LNCAP (cell line): ENCODE data around the gene CCDC144A.

Experiments
- TF ChIP-seq, protein P1 (sequence below): fragments of 450-650 bp; IDR thresholded peaks from 2 replicates; pipeline ENCODE4 v1.5.1; 2017; ENCODE audit warnings: mild to moderate bottlenecking

The CCDC144A gene

GRCh38 chr17:16676676-16677268 is 13.3 kb upstream of the CCDC144A start:
- TF ChIP-seq, protein P1, sequence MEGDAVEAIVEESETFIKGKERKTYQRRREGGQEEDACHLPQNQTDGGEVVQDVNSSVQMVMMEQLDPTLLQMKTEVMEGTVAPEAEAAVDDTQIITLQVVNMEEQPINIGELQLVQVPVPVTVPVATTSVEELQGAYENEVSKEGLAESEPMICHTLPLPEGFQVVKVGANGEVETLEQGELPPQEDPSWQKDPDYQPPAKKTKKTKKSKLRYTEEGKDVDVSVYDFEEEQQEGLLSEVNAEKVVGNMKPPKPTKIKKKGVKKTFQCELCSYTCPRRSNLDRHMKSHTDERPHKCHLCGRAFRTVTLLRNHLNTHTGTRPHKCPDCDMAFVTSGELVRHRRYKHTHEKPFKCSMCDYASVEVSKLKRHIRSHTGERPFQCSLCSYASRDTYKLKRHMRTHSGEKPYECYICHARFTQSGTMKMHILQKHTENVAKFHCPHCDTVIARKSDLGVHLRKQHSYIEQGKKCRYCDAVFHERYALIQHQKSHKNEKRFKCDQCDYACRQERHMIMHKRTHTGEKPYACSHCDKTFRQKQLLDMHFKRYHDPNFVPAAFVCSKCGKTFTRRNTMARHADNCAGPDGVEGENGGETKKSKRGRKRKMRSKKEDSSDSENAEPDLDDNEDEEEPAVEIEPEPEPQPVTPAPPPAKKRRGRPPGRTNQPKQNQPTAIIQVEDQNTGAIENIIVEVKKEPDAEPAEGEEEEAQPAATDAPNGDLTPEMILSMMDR: no peak

DNA sequence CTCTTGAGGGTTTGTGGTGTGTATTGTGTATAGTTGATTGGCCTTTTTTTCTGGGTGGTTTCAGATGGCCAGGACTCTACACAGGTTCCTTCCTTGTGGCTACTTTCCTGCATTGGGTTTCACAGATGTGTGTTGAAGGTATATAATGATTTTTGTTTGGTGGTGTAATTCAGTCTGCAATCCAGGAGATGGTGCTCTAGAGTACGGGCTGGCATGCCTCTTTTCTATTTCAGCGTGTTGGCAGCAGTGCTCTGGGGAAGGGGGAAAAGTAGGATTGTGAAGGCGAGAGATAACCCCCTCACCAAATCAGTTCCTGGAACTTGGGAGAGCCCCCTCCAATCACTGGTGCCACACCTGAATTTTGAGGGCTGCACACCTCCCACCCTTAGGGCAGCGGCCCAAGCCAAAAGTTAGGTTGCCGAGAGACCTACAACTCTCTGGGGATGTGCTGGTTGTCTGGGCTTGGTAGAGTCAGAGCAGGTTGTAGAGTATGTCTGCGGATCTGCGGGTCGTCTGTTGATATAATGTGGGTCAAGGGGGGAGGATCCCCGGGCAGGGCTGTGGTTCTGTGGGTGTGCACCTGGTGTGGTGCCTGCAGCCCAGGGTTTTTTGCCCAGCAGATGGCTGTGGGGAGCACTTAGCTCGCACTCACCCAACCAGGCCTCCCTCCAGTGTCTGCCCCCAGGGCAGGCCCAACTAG is 61.3 kb downstream of the CCDC144A start:
- TF ChIP-seq, protein P1: peak; percentile 44; the same call in 1 of the 2 replicates

DNA sequence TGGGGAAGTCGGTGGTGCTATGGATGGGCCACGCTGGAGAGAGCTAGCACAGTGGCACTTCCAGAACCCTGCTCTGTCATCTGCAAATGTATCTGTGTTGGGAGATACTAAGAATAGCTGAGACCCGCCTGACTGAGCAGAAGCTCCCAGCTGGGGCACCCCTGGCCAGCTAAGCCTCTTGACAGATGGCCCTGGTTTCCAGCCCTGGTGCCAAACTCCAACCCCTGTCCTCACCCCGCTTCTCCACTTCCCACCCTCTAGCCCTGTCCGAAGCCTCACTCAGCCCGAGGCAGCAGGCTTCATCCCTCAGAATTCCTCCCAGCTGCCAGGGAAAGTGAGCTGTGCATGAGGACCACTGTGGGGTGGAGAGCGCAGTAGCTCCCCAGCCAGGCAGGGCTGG is 124.4 kb downstream of the CCDC144A start:
- TF ChIP-seq, protein P1: no peak

GRCh38 chr17:16817201-16817600 is 127.2 kb downstream of the CCDC144A start:
- TF ChIP-seq, protein P1: no peak

DNA sequence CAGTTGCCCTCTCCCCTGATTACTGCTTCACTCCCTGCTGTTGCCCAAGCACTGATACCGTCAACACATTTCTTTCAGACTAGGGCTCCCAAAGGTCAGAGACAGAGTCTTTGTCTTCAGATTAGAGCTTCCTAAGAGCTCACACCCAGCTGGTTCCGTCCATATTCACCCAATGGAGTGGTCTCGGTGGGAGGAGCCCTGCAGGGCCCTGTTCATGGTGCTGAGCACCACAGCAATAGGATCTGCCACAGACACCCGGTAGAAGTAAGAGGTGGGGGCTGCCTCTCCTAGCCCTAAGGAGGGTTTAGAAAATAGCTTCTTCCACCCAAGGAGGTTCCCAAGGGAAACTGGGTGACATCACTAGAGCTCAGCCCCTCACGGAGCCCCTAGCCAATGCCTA is 128.3 kb downstream of the CCDC144A start:
- TF ChIP-seq, protein P1: no peak

DNA sequence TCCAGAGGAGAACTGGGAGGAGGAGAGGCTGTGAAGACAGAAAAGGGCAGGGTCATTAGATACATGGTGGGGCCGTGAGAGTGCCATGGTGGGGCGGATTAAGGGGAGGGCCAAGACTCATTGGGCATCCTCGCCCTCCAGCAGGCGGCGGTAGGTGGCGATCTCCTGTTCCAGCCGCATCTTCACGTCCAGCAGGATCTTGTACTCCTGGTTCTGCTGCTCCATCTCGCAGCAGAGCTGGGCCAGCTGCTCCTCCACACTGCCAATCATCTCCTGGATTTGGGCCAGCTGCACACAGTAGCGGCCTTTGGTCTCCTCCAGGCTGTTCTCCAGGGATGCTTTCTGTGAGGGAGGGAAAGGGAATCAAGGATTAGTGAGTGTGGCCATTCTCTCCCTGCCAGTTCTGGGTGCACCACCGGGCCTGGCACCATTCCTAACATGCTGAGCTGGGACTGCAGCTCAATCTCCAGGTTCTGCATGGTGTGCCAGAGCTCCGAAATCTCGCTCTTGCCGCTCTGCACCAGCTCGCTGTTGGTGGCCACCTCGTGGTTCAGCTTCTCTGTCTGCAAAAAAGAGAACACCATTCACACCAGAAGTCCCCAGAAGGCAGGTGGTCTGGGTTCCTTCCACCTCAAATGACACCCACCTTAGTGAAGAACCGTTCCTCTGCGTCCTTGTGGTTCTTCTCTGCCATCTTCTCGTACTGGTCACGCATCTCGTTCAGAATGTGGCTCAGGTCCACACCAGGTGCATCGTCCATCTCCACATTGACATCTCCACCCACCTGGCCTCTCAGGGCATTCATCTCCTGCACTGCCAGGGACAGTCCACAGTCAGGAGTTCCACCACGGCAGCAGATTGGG is 129.0 kb downstream of the CCDC144A start:
- TF ChIP-seq, protein P1: no peak

- TF ChIP-seq, protein P1: no peak
Measured at GRCh38 chr17:16820161-16820877, 130.3 kb downstream of the CCDC144A start.
